Urothelium cell line (cell line): ENCODE data around the gene PPP1R1B.

Experiments
- DNase-seq: peaks from one replicate; pipeline ENCODE4 v3.0.0; 2011; ENCODE audit warnings: low spot score, mixed read lengths
- FAIRE-seq: peaks from 2 replicates; lab custom pipeline; 2011; peaks lifted over from hg19 to GRCh38; lab: Jason Lieb, UNC

The PPP1R1B gene

GRCh38 chr17:39666231-39666600, 39.5 kb downstream of the PPP1R1B start:
- FAIRE-seq = no peak
- DNase-seq = no peak

GRCh38 chr17:39666601-39667261, 40.0 kb downstream of the PPP1R1B start:
- DNase-seq = no peak
- peak; percentile 5 for FAIRE-seq

GRCh38 chr17:39667262-39667944, 40.7 kb downstream of the PPP1R1B start:
- FAIRE-seq = no peak
- DNase-seq = no peak

GRCh38 chr17:39667945-39668924, 41.5 kb downstream of the PPP1R1B start, which contains the start of gene PNMT:
PNMT (plus strand) TSS chr17:39668453; CDS start chr17:39668476, 23 bp downstream.
- no peak for DNase-seq

GRCh38 chr17:39669897-39670735, 43.4 kb downstream of the PPP1R1B start:
- DNase-seq (no peak), FAIRE-seq (no peak)

More at GRCh38 chr17:39667945-39668924, 41.5 kb downstream of the PPP1R1B start, which contains the start of gene PNMT:
- FAIRE-seq = no peak

- DNase-seq = no peak
- FAIRE-seq = no peak
These were observed 44.0 kb downstream of the PPP1R1B start for GRCh38 chr17:39670746-39671145.

GRCh38 chr17:39671651-39672521, 45.1 kb downstream of the PPP1R1B start:
- DNase-seq (no peak), FAIRE-seq (no peak)

- DNase-seq = no peak
- peak; percentile 37 for FAIRE-seq
These were observed 46.0 kb downstream of the PPP1R1B start for GRCh38 chr17:39672522-39673334.

- DNase-seq (no peak), FAIRE-seq (no peak)
These were observed 46.8 kb downstream of the PPP1R1B start for GRCh38 chr17:39673335-39674081.

- DNase-seq = no peak
- no peak for FAIRE-seq
These were observed 47.4 kb downstream of the PPP1R1B start for GRCh38 chr17:39674179-39674578.

- DNase-seq (no peak), FAIRE-seq (no peak)
These were observed 48.1 kb downstream of the PPP1R1B start for GRCh38 chr17:39674702-39675389.

- DNase-seq = no peak
- FAIRE-seq = no peak
These were observed 48.8 kb downstream of the PPP1R1B start for GRCh38 chr17:39675390-39676082.

GRCh38 chr17:39676198-39676819, 49.6 kb downstream of the PPP1R1B start:
- no peak for FAIRE-seq
- peak; percentile 34 for DNase-seq

GRCh38 chr17:39677072-39677471, 50.3 kb downstream of the PPP1R1B start:
- DNase-seq (no peak), FAIRE-seq (peak; percentile 13)

- FAIRE-seq = no peak
- no peak for DNase-seq
These were observed 51.0 kb downstream of the PPP1R1B start for GRCh38 chr17:39677542-39678339.
